GM18909 (cell line): Measurements from ENCODE around the gene STX1B.
"Not testable (repeated sequence)": the region's sequence is repeated elsewhere in the genome, so short reads cannot be mapped to it uniquely, and the experiment has no call there.

Experiments used
- ATAC-seq: cut with Tn5 transposase; IDR thresholded peaks from one replicate; pipeline ENCODE4 v1.9.1; 2021; ENCODE audit warnings: mild to moderate bottlenecking; ENCODE audit not compliant: unreplicated experiment, poor library complexity

The STX1B gene

DNA sequence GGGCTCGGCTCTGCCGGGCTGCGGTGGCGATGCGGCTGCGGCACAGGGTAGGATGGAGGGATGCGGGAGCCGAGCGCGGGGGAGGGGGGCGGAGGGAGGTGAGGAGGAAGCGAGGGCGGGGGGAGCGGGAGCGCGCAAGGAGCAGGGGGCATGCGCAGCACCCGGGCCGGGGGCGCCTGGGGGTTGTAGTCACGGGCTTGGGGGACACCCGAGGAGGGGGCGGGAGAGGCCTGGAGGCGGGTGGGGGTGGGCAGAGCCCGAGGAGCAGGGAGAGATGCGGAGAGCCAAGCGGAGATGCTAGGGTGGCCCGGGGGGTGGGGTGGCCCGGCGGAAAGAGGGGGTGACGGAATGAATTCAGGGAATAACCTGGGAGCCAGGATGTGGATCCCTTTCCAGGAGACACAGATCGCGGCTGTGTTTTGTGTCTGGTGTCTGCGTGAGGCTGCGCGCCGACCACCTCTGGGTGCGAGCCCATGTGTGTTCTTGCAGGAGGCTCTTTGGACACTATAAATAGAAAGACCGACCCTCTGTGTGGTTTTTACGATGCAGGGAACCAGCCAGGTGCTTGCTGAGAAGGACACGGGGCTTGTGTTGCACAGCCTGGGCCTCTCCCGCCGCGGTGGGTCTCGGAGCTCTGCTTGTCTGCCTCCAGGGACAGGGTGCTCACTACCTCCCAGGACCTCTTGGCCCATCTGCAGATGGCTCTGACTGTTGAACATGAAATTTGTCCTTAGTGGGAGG is at the start of gene STX1B:
STX1B (minus strand) TSS at position 54 of the 741 bp plus-strand sequence. CDS start 242 bp downstream, outside the sequence.
- no peak for ATAC-seq

DNA sequence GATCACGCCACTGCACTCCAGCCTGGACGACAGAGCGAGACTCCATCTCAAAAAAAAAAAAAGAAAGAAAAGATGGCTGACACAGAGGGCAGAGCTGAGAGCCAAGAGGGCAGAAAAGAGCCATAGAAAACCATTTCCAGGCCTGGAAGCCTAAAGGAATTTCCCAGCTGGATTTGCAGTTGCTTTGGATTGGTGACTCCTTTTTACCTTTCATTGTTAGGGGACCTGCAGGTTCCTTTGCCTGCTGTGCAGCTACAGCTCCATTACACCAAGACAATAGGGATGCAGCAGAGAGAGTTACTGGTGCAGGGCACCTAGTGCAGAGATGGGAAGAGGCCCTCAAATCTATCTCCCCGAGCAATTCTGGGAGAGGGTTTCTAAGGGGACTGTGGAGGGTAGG is 45.2 kb upstream of the STX1B start:
- no peak for ATAC-seq

DNA sequence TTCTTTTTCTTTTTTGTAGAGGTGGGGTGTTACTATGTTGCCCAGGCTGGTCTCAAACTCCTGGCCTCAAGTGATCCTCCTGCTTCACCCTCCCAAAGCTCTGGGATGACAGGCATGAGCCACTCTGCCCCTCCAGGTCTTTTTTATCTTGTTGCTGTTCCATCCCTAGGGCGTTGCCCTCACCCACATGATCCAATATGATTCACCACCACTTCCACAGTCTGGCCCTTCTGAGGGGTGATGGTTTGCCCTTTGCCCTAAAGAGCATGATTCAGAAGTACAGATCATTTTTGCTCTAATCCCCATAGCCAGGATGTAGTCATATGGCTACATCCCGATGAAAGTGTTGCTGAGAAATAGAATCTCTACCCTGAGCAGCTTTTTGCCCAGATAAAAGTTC is 41.7 kb upstream of the STX1B start:
- ATAC-seq = no peak

DNA sequence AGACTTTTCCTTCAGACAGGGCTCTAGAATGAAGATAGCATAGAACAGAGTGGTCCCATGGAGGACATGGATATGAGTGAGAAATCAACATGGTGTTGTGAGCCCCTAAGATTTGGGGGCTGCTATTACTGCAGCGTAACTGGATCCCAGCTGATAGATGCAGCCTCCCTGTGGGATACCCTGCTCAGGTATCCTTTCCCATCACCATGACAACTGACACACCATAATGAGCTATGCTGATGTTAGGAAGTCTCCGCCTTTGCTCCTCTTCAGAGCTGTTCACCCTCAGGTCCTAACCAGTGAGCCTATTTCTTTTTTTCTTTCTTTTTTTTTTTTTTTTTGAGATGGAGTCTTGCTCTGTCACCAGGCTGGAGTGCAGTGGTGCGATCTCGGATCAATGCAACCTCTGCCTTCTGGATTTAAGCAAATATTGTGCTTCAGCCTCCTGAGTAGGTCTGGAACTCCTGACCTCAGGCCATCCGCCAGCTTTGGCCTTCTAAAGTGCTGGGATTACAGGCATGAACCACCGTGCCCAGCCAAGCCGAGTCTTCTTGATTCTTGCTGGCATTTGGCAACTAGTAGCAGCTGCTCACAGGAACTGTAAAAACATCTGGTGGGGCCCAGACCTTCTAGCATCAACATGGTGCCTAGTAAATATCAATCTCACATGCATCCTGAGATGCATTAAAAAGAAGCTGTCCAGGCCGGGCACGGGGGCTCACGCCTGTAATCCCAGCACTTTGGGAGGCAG is 40.0 kb upstream of the STX1B start:
- ATAC-seq = no peak

DNA sequence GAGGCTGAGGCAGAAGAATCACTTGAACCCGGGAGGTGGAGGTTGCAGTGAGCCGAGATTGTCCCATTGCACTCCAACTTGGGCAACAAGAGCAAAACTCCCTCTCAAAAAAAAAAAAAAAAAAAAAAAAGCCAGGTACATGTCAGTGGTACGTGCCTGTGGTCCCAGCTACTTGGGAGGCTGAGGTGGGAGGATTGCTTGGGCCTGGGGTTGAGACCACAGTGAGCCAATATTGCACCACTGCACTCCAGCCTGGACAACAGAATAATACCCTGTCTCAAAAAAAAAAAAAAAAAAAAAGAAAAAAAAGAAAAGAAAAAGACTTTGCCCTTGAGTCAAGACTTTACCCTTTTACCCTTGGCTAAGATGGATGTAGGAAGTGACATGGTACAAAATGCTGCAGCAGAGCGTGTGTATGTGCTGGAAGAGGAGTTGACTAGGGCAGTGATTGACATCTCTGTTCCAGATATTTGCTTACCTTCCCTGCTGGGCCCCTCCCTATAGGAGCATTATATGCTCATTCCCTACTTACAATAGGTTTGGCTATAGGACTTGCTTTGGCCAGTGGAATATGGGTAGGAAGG is 33.6 kb upstream of the STX1B start:
- no peak for ATAC-seq

DNA sequence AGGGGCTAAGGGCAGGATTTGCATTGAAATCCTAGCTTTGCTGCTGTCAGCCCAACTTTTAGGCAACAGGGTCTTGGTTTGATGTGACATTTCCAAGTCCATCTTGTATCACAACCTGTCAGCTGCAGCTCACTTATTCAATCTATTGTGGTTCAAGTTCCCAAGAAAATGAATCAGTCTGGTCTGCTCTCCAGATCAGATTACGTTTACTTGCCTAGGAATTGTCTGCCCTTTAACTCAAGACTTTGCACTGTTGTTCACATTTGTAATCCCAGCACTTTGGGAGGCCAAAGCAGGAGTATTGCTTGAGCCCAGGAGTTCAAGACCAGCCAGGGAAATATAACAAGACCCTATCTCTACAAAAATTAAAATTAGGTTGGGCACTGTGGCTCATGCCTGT is 32.9 kb upstream of the STX1B start:
- no peak for ATAC-seq

DNA sequence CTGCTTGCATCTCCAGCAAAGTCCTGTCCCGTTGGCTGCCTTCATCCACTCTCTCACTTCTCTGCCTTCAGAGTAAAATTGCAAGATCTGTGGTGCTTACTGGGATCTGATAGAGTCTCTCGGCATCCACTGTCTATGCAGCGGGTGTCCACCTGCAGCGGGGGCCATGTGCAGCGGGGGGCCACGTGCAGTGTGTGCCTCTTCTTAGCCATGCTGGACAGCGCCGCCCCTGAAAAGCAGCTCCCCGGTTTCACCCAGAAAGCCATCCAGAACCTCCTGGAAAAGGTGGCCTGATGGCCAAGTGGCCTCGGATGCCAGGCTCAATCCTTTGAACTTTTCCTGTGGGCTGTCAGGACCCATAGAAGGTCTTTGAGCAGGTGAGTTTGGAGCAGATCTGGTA is 32.4 kb upstream of the STX1B start:
- no peak for ATAC-seq

DNA sequence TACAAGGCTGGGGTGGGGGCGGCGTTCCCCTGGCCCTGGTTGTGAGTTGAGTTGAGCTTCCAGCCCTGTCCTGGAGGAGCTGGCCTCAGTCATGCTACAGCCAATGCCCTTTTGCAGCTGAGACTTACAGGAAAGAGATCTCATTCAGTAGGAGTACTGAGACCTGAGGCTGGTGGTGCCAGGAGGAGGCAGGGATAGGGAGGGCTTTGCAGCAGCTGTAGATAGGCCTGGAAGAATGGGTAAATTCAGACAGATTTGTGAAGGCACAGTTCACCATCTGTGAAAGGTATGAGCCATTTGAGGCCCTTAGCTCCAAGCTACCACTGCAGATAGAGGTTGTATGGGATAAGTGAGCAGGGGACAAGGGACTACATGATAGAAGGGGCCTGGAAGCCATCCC is 28.6 kb upstream of the STX1B start:
- ATAC-seq = no peak

DNA sequence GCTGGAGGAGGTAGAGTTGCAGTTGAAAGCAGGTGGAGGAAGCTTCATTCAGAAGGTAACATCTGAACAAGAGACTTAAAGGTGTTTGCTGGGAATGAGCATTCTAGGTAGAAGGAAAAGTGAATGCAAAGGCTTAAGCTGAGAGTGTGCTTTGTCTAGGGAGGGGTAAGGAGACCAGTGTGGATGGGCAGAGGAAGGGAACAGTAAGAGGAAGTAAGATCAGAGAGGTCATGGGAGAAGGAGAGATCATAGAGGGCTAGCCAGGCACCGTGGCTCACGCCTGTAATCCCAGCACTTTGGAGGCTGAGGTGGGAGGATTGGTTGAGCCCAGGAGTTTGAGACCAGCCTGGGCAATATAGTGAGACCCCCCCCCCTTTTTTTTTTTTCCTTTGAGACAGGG is 26.3 kb upstream of the STX1B start:
- no peak for ATAC-seq

DNA sequence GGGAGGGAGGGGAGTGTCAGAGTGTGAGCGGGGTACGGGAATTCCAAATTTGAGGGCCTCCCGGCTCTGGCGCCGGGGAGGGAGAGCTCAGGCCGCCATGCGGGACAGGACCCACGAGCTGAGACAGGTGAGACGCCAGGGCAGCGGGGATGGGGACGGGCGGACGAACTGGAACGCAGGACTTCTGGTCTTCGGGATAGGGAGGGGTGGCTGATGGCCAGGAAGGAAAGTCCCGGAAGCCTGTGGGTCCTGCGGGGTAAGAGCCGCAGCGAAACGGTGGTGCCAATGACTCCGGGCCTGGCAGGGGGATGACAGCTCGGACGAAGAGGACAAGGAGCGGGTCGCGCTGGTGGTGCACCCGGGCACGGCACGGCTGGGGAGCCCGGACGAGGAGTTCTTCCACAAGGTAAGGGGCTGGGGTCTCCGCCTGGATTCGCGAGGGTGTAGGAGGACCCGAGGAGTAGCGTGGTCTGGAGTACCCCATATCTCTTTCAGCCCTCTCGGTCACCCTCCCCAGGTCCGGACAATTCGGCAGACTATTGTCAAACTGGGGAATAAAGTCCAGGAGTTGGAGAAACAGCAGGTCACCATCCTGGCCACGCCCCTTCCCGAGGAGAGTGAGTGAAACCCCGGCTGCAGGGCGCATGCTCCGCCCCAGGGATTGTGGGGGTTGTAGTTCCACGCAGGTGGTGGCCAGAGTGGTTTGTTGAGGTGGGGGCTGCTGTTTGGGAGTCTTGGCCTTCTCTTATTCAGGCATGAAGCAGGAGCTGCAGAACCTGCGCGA is 23.5 kb upstream of the STX1B start:
- peak; percentile 51 for ATAC-seq

DNA sequence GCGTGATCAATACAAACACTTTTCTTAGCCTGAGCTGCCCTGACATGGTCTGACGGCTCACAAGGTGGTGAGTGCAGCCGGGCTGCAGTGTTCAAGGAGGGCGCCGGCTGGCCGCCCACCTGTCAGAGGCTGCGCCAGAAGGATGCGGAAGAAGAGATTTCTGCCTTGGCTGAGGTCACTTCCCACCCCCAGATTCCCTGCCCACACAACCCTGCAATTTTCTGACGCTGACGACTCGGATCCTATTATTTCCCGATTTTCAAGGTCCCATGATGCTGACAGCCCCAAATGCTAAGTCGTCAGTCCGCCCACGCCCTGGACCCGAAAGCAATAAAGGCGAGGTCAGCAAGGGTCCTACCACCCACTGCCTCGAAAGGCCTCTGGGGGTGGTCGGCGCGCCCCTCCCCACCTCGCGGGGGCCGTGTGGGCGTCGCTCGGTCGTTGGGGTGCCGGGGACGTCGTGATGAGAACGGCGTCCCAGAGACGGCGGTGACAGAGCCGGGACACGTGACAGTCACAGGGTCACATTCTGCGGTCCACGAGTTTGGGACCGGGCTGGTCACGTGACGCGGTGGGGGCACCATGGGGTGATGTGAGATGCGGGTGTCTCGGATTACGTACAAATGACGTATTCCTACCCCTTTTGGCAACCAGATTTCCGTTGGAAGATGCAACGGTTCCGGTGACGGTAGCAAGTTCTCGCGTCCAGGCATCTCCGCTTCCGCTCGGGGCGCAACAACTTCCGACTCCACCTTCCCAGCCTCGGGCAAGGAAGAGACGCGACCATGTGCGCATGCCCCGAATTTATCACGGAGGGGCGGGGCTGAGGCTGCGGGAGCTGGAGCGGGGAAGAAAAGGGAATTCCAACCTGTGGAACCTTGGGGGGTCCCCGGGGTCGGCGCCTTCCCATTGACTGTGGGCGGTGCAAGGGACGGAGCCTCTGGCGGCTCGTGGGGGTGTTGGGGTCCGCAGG is 22.6 kb upstream of the STX1B start, which contains the start of gene STX4:
STX4 (plus strand) TSS at position 823 of the 973 bp plus-strand sequence. CDS start 248 bp downstream, outside the sequence.
- ATAC-seq = peak; percentile 84

DNA sequence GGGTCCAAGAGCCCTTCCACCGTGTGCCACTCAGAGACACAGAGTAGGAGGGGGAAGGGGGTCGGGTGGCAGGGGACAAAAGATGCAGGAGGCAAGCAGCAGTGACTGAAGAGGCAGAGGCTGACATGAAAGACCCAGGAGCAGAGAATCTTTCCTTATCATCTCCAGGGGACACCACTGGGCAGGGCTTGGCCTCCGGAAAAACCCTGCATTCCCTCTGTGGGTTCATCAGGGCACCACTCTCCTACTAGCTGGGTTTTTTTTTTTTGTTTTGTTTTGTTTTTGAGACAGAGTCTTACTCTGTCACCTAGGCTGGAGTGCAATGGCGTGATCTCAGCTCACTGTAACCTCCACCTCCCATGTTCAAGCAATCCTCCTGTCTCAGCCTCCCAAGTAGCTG is 20.8 kb upstream of the STX1B start:
- no peak for ATAC-seq

DNA sequence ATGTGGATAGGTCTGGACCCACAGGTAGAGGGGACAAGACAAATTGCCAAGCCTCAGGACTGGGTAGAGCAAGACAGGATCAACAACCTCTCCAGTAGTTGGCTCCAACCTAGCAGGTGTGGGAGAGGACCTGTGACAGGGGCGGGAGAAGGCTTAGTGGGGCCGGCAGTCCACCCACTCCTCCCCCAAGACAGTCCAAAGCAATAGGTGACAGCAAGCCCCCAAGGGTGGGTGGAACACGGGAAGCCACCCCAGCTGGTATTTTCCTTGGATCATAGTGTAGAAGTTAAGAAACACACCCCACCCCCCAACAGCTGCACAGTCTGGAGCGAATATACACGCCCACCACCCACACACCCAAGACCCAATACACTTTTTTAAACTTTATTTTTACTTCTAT is 18.8 kb upstream of the STX1B start:
- ATAC-seq = no peak

DNA sequence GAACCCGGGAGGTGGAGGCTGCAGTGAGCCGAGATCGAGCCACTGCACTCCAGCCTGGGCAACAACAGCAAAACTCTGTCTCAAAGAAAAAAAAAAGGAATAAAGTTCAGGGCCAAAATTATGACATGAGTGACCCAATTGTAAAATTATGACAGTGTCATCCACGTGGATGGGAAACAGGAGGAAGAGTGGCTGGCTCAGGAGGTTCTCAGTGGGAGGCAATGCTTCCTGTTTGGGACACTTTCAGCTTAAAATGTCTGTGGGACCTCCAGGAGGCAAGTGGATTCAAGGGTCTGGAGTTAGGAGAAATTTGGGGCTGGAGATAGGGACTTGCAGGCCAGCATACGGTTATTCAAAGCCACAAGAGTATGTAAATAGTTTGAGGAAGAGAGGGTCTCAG is 14.9 kb upstream of the STX1B start:
- ATAC-seq = no peak

DNA sequence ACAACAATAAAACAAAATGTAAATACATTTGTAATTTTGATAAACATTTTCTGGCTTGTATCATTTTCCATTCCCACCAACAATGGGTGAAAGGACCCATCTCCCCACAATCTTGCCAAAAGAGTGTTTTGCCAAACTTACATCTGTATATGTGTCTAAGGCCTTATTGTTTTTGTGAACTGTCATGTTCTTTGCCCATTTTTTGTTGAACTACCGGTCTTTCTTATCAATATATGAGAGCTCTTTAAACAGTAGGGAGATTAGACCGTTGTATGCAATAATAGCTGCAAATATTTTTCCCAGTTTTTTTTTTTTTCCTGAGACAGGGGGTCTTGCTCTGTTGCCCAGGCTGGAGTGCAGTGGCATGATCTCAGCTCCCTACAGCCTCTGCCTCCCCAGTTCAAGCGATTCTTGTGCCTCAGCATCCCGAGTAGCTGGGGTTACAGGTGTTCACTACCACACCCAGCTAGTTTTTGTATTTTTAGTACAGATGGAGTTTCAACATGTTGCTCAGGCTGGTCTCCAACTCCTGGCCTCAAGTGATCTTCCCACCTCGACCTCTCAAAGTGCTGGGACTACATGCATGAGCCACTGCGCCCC is 13.3 kb upstream of the STX1B start:
- no peak for ATAC-seq

DNA sequence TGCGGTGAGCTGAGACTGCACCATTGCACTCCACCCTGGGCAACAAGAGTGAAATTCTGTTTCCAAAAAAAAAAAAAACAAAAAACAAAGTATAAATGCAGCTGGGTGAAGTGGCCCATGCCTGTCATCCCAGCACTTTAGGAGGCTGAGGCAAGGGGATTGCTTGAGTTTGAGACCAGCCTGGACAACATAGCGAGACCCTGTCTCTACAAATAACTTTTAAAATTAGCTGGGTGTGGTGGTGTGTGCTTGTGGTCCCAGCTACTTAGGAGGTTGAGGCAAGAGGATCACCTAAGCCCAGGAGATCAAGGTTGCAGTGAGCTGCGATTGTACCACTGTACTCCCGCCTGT is 12.8 kb upstream of the STX1B start:
- ATAC-seq = no peak

DNA sequence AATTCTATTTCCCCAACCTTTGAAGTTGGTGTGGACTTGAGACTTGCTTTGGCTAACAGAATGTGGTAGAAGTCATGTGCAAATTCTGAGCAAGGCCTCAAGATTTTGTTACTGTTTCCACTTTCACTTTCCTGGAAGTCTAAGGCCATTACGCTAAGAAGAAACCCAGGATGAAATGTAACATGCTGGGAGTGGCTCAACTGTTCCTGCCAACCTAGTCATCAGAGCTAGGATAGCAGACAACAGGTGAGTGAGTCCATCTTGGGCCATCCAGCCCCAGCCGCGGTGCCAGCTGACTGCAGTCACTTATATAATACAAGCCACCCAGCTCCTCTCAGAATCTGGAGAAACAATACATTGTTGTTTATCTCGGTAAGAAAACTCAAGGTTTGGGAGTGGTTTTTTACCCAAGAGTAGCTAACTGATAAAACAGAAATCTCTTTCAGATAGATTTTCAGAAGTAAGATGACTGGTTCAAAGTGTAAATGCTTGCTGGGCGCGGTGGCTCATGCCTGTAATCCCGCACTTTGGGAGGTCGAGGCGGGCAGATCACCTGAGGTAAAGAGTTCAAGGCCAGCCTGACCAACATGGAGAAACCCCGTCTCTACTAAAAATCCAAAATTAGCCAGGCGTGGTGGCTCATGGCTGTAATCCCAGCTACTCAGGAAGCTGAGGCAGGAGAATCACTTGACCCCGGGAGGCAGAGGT is 12.3 kb upstream of the STX1B start:
- no peak for ATAC-seq

DNA sequence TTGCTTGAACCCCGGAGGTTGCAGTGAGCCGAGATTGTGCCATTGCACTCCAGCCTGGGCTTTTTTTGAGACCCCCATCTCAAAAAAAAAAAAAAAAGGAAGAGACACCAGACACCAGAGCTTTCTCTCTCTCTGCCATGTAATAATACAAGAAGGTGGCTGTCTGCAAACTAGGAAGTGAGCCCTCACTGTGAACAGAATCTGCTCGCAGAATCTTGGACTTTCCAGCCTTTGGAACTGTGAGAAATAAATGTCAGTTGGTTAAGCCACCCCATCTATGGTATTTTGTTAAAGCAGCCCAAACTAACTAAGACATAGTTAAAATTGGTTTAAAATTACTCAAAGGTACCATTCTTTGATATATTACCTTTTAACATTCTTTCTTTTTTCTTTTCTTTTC is 10.1 kb upstream of the STX1B start:
- no peak for ATAC-seq

DNA sequence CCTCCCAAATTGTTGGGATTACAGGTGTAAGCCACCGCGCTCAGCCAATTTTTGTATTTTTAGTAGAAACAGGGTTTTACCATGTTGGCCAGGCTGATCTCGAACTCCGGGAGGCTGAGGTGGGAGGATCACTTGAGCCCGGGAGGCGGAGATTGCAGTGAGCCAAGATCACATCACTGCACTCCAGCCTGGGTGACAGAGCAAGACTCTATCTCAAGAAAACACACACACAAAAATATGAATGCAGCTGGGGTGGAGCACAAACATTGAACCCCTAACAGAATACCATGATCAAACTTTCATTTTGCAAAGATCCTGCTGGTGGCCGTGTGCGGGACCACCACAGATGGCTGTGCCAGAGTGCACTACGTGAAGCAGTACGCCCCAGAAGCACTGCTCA is 7.3 kb upstream of the STX1B start:
- ATAC-seq = not testable (repeated sequence)
